ENCODE measurements around the gene SNX27.

Gene SNX27

GRCh38 chr1:151639466-151639865, 27.6 kb downstream of the SNX27 start:
- TF ChIP-seq REST (IDR thresholded peaks at IDR 0.05; ENCODE audit: insufficient read depth in 1 of 2, low read depth in 2 of 2, low read length in 2 of 2) (no peak), SIN3A (IDR thresholded peaks at IDR 0.05; ENCODE audit: borderline replicate concordance, insufficient read depth, low read length) (no peak), FOXP2 (optimal IDR thresholded peaks at IDR 0.05; ENCODE audit: borderline replicate concordance, extremely low read depth, extremely low read length, insufficient read depth) (no peak), TAF1 (IDR thresholded peaks at IDR 0.05; ENCODE audit: borderline replicate concordance, insufficient read depth, low read length) (no peak), POLR2AphosphoS5 (IDR thresholded peaks at IDR 0.05; ENCODE audit: low read depth, low read length) (no peak)

- TF ChIP-seq TAF1 (IDR thresholded peaks at IDR 0.05; ENCODE audit: borderline replicate concordance, insufficient read depth, low read length) (no peak), POLR2AphosphoS5 (IDR thresholded peaks at IDR 0.05; ENCODE audit: low read depth, low read length) (no peak), SIN3A (IDR thresholded peaks at IDR 0.05; ENCODE audit: borderline replicate concordance, insufficient read depth, low read length) (no peak), REST (IDR thresholded peaks at IDR 0.05; ENCODE audit: insufficient read depth in 1 of 2, low read depth in 2 of 2, low read length in 2 of 2) (no peak), FOXP2 (optimal IDR thresholded peaks at IDR 0.05; ENCODE audit: borderline replicate concordance, extremely low read depth, extremely low read length, insufficient read depth) (no peak)
Measured at GRCh38 chr1:151641229-151641628, 29.4 kb downstream of the SNX27 start.

GRCh38 chr1:151644001-151644400, 32.2 kb downstream of the SNX27 start:
- TF ChIP-seq REST (IDR thresholded peaks at IDR 0.05; ENCODE audit: insufficient read depth in 1 of 2, low read depth in 2 of 2, low read length in 2 of 2) (no peak), SIN3A (IDR thresholded peaks at IDR 0.05; ENCODE audit: borderline replicate concordance, insufficient read depth, low read length) (no peak), FOXP2 (optimal IDR thresholded peaks at IDR 0.05; ENCODE audit: borderline replicate concordance, extremely low read depth, extremely low read length, insufficient read depth) (no peak), POLR2AphosphoS5 (IDR thresholded peaks at IDR 0.05; ENCODE audit: low read depth, low read length) (no peak), TAF1 (IDR thresholded peaks at IDR 0.05; ENCODE audit: borderline replicate concordance, insufficient read depth, low read length) (no peak)

- TF ChIP-seq POLR2AphosphoS5 (IDR thresholded peaks at IDR 0.05; ENCODE audit: low read depth, low read length) (no peak), SIN3A (IDR thresholded peaks at IDR 0.05; ENCODE audit: borderline replicate concordance, insufficient read depth, low read length) (no peak), REST (IDR thresholded peaks at IDR 0.05; ENCODE audit: insufficient read depth in 1 of 2, low read depth in 2 of 2, low read length in 2 of 2) (no peak), FOXP2 (optimal IDR thresholded peaks at IDR 0.05; ENCODE audit: borderline replicate concordance, extremely low read depth, extremely low read length, insufficient read depth) (no peak), TAF1 (IDR thresholded peaks at IDR 0.05; ENCODE audit: borderline replicate concordance, insufficient read depth, low read length) (no peak)
Measured at GRCh38 chr1:151653397-151653796, 41.5 kb downstream of the SNX27 start.

GRCh38 chr1:151655371-151655770, 43.5 kb downstream of the SNX27 start:
- TF ChIP-seq SIN3A (IDR thresholded peaks at IDR 0.05; ENCODE audit: borderline replicate concordance, insufficient read depth, low read length) (no peak), REST (IDR thresholded peaks at IDR 0.05; ENCODE audit: insufficient read depth in 1 of 2, low read depth in 2 of 2, low read length in 2 of 2) (no peak), FOXP2 (optimal IDR thresholded peaks at IDR 0.05; ENCODE audit: borderline replicate concordance, extremely low read depth, extremely low read length, insufficient read depth) (no peak), TAF1 (IDR thresholded peaks at IDR 0.05; ENCODE audit: borderline replicate concordance, insufficient read depth, low read length) (no peak), POLR2AphosphoS5 (IDR thresholded peaks at IDR 0.05; ENCODE audit: low read depth, low read length) (no peak)
